Neural cell (in vitro differentiated cells): ENCODE data around the gene PACSIN2. TPM values are rescaled to one million over a fixed set of nuclear protein-coding genes. Genes with fewer than 3 reads are reported as not detected.
A peak's percentile ranks its signal among the peaks of the same experiment; 100 is the strongest.

Source experiments
- H2AFZ ChIP-seq: fragments of 200-600, 300-800 bp; sonication (generic), shearing (Covaris generic); 2 replicates; pipeline ENCODE4 v1.6.0; 2014; ENCODE audit warnings: low read depth, mild to moderate bottlenecking, antibody characterized with exemption, low read length, moderate library complexity
- H3F3A ChIP-seq: fragments of 200-600 bp; shearing (Covaris generic); 2 replicates; pipeline ENCODE4 v1.6.1; 2016; ENCODE audit warnings: mild to moderate bottlenecking, moderate library complexity, mixed read lengths, antibody characterized with exemption, low read length; ENCODE audit not compliant: insufficient read depth, poor library complexity, severe bottlenecking
- H3K27ac ChIP-seq: fragments of 200-600, 300-800 bp; sonication (generic), shearing (Covaris generic); 2 replicates; pipeline ENCODE4 v1.5.1; 2014; ENCODE audit warnings: mild to moderate bottlenecking, low read length, moderate library complexity
- H3K27me3 ChIP-seq: fragments of 300-800, 200-600 bp; sonication (generic), shearing (Covaris generic); 2 replicates; pipeline ENCODE4 v1.6.0; 2014; ENCODE audit warnings: mild to moderate bottlenecking, low read depth, low read length, moderate library complexity; ENCODE audit not compliant: insufficient read depth
- H3K36me3 ChIP-seq: fragments of 300-800, 200-600 bp; sonication (generic), shearing (Covaris generic); 2 replicates; pipeline ENCODE4 v1.5.1; 2014; ENCODE audit warnings: mild to moderate bottlenecking, antibody characterized with exemption, low read length, moderate library complexity; ENCODE audit not compliant: insufficient read depth
- H3K4me2 ChIP-seq: fragments of 300-800, 200-600 bp; sonication (generic), shearing (Covaris generic); 2 replicates; pipeline ENCODE4 v1.6.0; 2014; ENCODE audit warnings: mild to moderate bottlenecking, low read length
- H3K4me3 ChIP-seq: fragments of 300-800, 200-600 bp; sonication (generic), shearing (Covaris generic); 2 replicates; pipeline ENCODE4 v1.5.1; 2014; ENCODE audit warnings: mild to moderate bottlenecking, low read length, moderate library complexity
- H3K79me2 ChIP-seq: fragments of 200-600 bp; shearing (Covaris generic); replicated peaks from 2 replicates; pipeline ENCODE4 v1.6.0; 2014; ENCODE audit warnings: mild to moderate bottlenecking, low read length, moderate library complexity; ENCODE audit not compliant: insufficient read depth
- H3K9ac ChIP-seq: fragments of 300-800, 200-600 bp; sonication (generic), shearing (Covaris generic); 2 replicates; pipeline ENCODE4 v1.6.1; 2016; ENCODE audit warnings: mild to moderate bottlenecking, low read length, mixed read lengths
- H3K9me2 ChIP-seq: fragments of 200-600 bp; shearing (Covaris generic); 2 replicates; pipeline ENCODE4 v1.6.1; 2016; ENCODE audit warnings: mild to moderate bottlenecking, low read length, mixed read lengths; ENCODE audit not compliant: insufficient read depth
- H3K9me3 ChIP-seq: fragments of 200-600, 300-800 bp; sonication (generic), shearing (Covaris generic); 2 replicates; pipeline ENCODE4 v1.6.1; 2016; ENCODE audit warnings: mild to moderate bottlenecking, mixed run types, low read length, moderate library complexity, mixed read lengths
- H4K20me1 ChIP-seq: fragments of 200-600 bp; shearing (Covaris generic); 2 replicates; pipeline ENCODE4 v1.6.1; 2016; ENCODE audit warnings: mild to moderate bottlenecking, mixed run types; ENCODE audit not compliant: insufficient read depth
- EP300 ChIP-seq: fragments of 450-650 bp; conservative IDR thresholded peaks from 2 replicates; pipeline ENCODE4 v1.6.1; 2014; ENCODE audit warnings: antibody characterized with exemption, mild to moderate bottlenecking, moderate library complexity; ENCODE audit not compliant: poor library complexity, severe bottlenecking
- EZH2 ChIP-seq: fragments of 200-600, 300-800 bp; shearing (Covaris generic), sonication (generic); IDR thresholded peaks from 2 replicates; pipeline ENCODE4 v1.6.1; 2014; ENCODE audit warnings: antibody characterized with exemption, low read length, borderline replicate concordance, mild to moderate bottlenecking; ENCODE audit not compliant: insufficient read depth, poor library complexity, severe bottlenecking
- MXI1 ChIP-seq: fragments of 450-650 bp; conservative IDR thresholded peaks from 2 replicates; pipeline ENCODE4 v1.6.1; 2014; ENCODE audit warnings: antibody characterized with exemption, mild to moderate bottlenecking; ENCODE audit not compliant: poor library complexity, severe bottlenecking
- POLR2AphosphoS5 ChIP-seq: IDR thresholded peaks from 2 replicates; pipeline ENCODE4 v1.6.1; 2012
- RAD21 ChIP-seq: fragments of 450-650 bp; conservative IDR thresholded peaks from 2 replicates; pipeline ENCODE4 v1.6.1; 2014; ENCODE audit warnings: antibody characterized with exemption, mild to moderate bottlenecking, moderate library complexity
- SMC3 ChIP-seq: fragments of 450-650 bp; conservative IDR thresholded peaks from 2 replicates; pipeline ENCODE4 v1.6.1; 2014; ENCODE audit warnings: antibody characterized with exemption, mild to moderate bottlenecking, moderate library complexity; ENCODE audit not compliant: poor library complexity
- TAF1 ChIP-seq: IDR thresholded peaks from 2 replicates; pipeline ENCODE4 v1.6.1; 2012; ENCODE audit warnings: low read depth
- polyA plus RNA-seq: library from polyadenylated mRNA; depleted of rRNA; stranded (reverse); fragments of >200 nt; gene quantifications from 2 replicates; pipeline ENCODE4 v1.2.3, GENCODE V29; 2014
- TF ChIP-seq, protein P1 (sequence below): fragments of 450-650 bp; IDR thresholded peaks from 2 replicates; pipeline ENCODE4 v1.5.1; 2014; ENCODE audit warnings: antibody characterized with exemption, mild to moderate bottlenecking, moderate library complexity; ENCODE audit not compliant: poor library complexity, severe bottlenecking
- TF ChIP-seq, protein P2 (sequence below): IDR thresholded peaks from 2 replicates; pipeline ENCODE4 v1.6.1; 2012; ENCODE audit warnings: borderline replicate concordance

Gene PACSIN2
- polyA plus RNA-seq, 1 donor from 2014 or later, result 47.2 TPM

DNA sequence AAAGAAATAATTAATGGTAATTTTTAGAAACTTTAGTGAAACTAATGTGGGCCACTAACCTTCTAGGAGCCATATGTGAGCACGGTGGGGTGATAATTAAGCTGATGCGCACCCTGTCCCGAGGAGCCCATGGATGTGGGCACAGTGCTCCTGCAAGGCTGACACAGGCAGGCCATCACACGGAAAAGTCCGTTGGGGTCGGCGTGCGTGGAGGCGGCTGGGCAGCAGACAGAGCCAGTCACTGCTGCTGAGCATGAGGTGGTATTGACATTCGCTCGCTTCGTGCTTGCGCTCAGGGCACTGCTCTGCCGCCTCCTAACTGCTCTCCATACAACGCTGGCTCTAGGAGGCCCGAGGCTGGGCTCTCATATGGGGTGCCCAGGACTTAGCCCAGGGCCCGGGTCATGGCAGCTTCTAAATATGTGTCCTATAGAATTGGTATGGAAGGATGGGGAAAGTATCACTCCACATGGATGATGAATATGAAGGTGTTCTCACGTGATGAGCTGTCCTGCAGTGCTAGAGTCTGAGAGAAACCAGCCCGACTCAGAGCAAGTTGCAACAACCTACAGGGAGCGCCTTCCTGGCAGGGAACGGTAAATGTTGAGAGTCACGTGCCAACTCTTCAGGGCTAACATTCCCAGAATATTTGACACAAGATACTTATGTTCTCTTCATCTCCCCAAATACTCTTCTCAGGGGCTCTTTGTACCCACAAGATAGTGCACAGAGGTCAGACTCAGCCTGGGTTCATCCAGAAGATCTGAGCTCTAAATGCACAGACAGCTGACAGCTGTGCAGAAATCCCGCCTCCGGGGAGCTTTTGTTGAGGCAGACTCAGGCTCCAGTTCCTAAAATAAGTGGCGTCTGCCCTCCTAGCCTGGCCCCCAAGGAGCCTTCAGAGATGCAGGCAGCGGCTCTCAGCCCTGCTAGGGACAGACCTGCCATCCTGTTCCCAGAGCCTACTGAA is 107.3 kb downstream of the PACSIN2 start:
- no peak for TF ChIP-seq TAF1
- no peak for TF ChIP-seq SMC3
- TF ChIP-seq, protein P1, sequence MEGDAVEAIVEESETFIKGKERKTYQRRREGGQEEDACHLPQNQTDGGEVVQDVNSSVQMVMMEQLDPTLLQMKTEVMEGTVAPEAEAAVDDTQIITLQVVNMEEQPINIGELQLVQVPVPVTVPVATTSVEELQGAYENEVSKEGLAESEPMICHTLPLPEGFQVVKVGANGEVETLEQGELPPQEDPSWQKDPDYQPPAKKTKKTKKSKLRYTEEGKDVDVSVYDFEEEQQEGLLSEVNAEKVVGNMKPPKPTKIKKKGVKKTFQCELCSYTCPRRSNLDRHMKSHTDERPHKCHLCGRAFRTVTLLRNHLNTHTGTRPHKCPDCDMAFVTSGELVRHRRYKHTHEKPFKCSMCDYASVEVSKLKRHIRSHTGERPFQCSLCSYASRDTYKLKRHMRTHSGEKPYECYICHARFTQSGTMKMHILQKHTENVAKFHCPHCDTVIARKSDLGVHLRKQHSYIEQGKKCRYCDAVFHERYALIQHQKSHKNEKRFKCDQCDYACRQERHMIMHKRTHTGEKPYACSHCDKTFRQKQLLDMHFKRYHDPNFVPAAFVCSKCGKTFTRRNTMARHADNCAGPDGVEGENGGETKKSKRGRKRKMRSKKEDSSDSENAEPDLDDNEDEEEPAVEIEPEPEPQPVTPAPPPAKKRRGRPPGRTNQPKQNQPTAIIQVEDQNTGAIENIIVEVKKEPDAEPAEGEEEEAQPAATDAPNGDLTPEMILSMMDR, result no peak
- TF ChIP-seq, protein P2, sequence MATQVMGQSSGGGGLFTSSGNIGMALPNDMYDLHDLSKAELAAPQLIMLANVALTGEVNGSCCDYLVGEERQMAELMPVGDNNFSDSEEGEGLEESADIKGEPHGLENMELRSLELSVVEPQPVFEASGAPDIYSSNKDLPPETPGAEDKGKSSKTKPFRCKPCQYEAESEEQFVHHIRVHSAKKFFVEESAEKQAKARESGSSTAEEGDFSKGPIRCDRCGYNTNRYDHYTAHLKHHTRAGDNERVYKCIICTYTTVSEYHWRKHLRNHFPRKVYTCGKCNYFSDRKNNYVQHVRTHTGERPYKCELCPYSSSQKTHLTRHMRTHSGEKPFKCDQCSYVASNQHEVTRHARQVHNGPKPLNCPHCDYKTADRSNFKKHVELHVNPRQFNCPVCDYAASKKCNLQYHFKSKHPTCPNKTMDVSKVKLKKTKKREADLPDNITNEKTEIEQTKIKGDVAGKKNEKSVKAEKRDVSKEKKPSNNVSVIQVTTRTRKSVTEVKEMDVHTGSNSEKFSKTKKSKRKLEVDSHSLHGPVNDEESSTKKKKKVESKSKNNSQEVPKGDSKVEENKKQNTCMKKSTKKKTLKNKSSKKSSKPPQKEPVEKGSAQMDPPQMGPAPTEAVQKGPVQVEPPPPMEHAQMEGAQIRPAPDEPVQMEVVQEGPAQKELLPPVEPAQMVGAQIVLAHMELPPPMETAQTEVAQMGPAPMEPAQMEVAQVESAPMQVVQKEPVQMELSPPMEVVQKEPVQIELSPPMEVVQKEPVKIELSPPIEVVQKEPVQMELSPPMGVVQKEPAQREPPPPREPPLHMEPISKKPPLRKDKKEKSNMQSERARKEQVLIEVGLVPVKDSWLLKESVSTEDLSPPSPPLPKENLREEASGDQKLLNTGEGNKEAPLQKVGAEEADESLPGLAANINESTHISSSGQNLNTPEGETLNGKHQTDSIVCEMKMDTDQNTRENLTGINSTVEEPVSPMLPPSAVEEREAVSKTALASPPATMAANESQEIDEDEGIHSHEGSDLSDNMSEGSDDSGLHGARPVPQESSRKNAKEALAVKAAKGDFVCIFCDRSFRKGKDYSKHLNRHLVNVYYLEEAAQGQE, result no peak
- no peak for TF ChIP-seq RAD21
- TF ChIP-seq EZH2, result no peak
- TF ChIP-seq POLR2AphosphoS5, result no peak
- TF ChIP-seq MXI1, result no peak
- no peak for TF ChIP-seq EP300
- no peaks in the 10 kb centered on the region for H3K9me3 ChIP-seq
- peak overlapping the region; percentile 80 for H3K27ac ChIP-seq
- no peak overlapping the region for H3K4me3 ChIP-seq
- no peaks in the 10 kb centered on the region for H3K36me3 ChIP-seq
- H4K20me1 ChIP-seq, result no peaks in the 10 kb centered on the region
- no peak overlapping the region for H3K4me2 ChIP-seq
- no peak overlapping the region for H3K9ac ChIP-seq
- no peaks in the 10 kb centered on the region for H3F3A ChIP-seq
- H3K9me2 ChIP-seq, result no peaks in the 10 kb centered on the region
- H2AFZ ChIP-seq, result no peak overlapping the region
- H3K79me2 ChIP-seq, result no peaks in the 10 kb centered on the region
- H3K27me3 ChIP-seq, result no peaks in the 10 kb centered on the region

DNA sequence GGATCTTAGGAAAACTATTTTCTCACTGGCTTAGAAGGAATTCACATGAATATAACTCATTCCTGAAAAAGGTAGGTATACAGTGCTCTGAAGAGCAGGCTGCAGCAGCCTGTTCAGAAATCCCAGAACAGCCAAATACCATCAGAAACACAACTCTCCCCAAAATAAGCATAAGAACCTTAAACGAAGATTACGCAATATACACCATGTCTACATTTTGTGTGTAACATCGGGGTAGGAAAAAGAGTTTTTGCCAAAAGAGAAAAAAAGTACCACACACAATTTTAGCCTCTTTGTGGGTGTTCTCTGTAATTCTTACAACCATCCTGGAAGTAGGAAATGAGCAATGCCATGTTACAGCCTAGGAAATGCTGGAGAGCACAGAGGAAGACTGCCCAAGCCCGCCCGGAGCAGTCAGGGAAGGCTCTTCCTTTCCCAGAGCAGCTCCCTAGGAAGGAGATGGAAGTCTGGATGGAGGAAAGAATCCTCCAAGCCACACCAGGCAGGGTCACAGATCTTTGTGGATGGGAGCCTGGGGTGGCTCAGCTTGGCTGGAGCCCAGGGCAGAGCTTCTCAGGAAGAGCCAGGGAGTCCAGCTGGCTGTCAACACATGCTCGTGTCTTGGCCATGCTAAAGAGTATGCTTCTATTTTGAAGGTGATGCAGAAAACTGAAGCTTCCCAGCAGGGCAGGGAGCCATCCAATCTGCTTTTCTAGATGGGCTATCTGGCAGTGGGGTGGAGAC is 108.2 kb downstream of the PACSIN2 start:
- Histone ChIP-seq H3K4me2 (no peak overlapping the region), H3F3A (no peaks in the 10 kb centered on the region), H3K9me2 (no peaks in the 10 kb centered on the region), H4K20me1 (no peaks in the 10 kb centered on the region), H3K9me3 (no peaks in the 10 kb centered on the region), H3K27me3 (no peaks in the 10 kb centered on the region), H2AFZ (no peak overlapping the region), H3K79me2 (no peaks in the 10 kb centered on the region), H3K4me3 (no peak overlapping the region), H3K27ac (no peak overlapping the region), H3K36me3 (no peaks in the 10 kb centered on the region), H3K9ac (no peak overlapping the region)
- TF ChIP-seq, protein P2, result no peak
- TF ChIP-seq RAD21 (no peak), SMC3 (no peak), TAF1 (no peak), EZH2 (no peak)
